ENCODE results near the gene MCF2L2.

MCF2L2 gene

DNA sequence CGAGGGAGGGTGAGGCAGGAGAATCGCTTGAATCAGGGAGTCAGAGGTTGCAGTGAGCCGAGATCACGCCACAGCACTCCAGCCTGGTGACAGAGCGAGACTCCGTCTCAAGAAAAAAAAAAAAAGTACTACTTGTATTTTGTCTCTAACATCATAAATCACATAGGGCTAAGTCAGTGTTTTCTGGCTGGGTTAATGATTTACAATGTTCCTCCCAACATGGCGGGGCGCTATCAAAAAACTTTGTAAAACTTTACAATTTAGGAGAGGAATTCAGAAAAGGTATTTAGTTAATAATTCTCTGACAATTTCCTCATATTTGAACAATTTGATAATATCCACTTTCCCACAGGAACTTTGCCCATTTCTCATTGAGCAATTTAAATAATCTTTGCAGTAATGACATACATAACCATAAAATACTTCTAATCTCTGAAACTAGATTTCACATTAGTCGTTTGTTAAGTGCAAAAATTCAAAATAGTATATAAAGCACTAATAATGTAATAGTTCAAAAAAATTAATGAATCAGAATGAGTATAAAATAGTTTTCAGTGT is 202.0 kb downstream of the MCF2L2 start:
- no peak for DNase-seq

DNA sequence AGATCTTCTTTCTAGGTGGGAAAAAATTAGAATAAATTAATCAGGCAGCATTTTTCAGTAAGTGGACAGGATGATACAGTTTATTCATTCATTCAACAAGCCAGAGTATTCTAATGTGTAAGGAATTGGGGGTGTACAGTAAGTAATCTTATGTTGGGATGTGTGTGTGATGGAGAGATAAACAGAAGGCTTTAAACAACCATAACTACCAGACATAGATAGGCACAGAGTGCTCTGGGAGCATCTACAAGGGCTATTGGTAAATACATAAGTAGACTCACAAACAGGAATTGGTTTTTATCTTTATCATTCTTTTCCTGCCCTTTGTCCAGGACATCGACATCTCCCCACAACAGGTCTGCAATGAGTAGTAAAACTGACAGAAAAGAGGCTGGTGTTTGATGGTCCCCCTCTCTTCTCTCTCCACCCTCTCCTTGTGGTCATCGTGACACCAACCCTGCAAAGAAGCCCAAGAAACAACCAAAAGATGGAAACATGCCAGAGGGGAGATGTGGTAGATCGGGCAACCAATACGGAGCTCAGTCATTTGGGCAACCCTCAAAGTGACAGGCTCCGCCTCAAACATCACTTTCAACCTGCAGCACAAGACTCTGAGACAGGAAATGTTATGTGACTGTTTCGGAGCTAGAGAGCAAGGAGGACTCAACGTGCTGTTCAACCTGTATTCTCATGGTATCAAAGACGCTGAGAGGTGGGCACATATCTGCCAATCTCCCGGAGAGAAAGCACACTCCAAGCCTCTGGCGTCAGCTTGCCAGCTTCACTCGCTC is 204.0 kb downstream of the MCF2L2 start:
- no peak for DNase-seq

DNA sequence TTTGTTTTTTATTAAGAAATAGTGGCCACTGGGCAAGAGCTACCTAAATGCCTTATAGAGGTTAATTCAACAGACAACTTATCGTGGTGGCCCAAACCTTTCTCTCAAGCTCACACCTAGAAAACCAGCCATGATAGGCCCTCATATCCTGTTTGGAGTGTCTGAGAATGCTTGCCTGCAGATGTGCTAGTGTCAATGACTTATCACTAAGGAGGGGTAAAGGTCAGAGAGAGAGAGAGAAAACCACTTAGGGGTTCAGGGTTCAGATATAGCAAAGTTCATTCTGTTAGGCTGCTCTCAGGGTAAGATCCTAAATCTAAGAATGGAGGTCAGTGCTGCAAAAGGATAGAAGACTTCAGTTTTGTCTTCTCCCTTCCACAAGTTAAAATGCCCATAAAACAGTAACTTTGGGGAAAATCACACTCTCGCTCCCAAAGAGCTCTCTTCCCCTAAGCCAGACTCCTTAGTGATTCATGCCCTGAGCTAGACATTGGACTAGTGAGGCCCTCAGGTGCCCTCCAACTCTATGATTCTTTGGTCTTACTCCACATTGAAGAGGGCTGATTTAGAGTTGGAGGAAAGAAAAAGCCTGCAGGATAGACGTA is 205.7 kb downstream of the MCF2L2 start:
- DNase-seq: no peak

GRCh38 chr3:183220828-183221227 is 207.6 kb downstream of the MCF2L2 start:
- no peak for DNase-seq

DNA sequence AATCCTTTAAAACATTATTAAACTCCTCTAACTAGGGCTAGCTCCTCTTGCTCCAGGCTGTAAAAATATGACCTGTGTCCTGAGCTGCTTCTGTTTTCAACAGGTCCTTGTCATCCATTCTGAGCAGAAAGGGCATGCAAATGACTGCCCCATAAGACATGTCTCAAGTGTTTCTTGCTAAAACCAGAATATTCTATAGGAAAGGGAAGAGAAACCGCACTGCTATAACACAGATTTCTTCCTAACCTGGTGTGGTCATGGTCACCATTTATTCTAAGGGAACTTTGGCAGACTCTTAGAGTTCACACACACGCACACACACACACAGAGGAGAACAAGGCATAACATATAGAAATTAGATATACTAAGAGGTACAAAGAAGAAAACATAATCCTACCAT is 209.6 kb downstream of the MCF2L2 start:
- peak; percentile 11 for DNase-seq

GRCh38 chr3:183217548-183218332 is 210.7 kb downstream of the MCF2L2 start:
- DNase-seq: no peak

DNA sequence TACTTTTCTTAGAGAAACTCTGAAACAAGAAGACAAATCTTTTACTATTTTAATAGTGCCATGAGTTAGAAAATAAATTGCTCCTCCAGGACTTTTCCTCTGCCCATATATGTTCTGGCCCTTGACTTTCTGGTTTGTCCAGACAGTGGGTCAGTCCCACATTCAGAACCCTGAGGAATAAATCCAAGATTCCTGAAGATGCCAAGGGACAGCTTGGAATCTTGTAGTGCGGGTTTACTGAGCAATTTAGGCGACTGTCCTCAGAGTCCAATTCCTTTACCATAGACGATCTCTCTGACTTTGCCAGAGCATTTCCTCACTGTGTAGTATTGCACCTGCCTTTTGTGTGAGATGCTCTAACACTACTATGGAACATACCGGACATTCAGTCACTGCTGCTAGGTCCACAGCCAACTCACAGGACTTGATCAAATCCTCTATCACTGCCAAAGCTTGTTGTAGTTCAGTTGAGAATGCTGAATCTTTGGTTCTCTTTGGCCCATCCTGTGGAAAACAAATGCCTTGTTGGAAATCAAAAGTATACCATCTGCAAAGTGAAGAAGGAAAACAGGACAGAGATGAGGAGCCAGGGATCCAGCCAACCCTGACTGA is 212.7 kb downstream of the MCF2L2 start:
- DNase-seq: no peak

- no peak for DNase-seq
These were observed 214.2 kb downstream of the MCF2L2 start for GRCh38 chr3:183214277-183214612.

- DNase-seq: no peak
These were observed 214.8 kb downstream of the MCF2L2 start for GRCh38 chr3:183213415-183214276.

- DNase-seq: peak; percentile 22
These were observed 215.9 kb downstream of the MCF2L2 start for GRCh38 chr3:183212565-183212964.

DNA sequence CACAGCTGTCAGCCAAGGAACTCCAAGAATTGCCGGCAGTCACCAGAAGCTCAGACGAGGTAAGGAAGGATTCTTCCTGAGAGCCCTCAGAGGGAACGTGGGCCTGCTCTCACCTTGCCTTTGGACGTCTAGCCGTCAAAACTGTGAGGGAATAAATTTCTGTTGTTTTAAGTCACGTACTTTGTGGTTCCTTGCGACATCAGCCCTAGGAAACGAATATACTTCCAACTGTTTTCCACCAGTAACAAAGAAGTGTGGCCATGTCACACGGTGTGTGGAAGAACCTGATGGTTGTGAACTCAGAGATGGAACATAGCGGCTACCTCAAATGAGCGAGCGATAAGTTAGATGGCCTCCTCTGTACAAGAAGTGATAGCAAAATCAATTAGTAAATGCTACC is 216.3 kb downstream of the MCF2L2 start:
- DNase-seq: no peak

GRCh38 chr3:183211352-183211751 is 217.1 kb downstream of the MCF2L2 start:
- no peak for DNase-seq

DNA sequence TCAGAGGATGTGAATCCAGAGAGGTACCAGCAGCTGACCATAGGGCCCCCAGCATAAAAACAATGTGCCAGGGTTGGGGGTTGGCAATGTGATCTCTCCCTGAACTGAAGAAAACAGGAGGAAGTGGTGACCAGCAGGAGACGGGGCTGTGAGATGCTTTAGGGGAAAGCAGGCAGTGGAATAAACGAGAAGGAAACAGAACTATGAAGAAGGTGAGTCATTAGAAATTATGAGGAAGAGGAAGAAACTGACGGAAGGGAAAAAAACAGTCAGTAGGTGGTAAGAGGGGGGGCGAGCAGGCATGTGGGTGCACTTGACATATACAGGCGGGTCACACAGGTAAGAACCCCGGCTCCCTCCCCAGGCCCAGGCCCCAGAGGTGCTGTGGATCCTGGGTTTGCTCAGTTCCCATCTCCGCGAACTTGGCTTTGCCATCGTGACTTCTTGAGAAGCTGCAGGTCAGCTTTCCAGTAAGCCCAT is 217.5 kb downstream of the MCF2L2 start:
- peak; percentile 10 for DNase-seq

- DNase-seq: no peak
These were observed 218.1 kb downstream of the MCF2L2 start for GRCh38 chr3:183210341-183210740.

GRCh38 chr3:183208800-183209199 is 219.6 kb downstream of the MCF2L2 start:
- no peak for DNase-seq

DNA sequence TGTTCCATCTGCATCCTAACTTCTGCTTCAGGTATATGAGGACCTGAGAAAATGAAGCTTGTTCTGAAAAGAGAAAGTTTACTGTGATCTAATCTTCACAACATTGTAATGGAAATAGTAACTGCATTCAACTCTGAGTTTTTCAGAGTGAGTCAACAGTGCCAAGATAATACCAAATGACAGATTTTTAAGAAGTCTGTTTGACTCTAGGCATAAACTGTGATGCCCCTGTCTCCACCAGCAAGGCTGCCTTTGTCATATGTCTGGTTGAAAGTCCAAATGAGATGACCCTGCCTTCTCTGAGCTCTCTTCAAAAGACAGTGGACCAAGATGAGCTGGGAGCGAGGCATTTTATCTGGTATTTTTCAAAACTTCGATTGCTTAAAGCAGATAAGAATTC is 220.2 kb downstream of the MCF2L2 start:
- DNase-seq: no peak

GRCh38 chr3:183203670-183204069 is 224.7 kb downstream of the MCF2L2 start:
- DNase-seq: no peak

- DNase-seq: peak; percentile 38
These were observed 226.3 kb downstream of the MCF2L2 start for GRCh38 chr3:183202004-183202722.

GRCh38 chr3:183198939-183199338 is 229.5 kb downstream of the MCF2L2 start:
- DNase-seq: no peak

DNA sequence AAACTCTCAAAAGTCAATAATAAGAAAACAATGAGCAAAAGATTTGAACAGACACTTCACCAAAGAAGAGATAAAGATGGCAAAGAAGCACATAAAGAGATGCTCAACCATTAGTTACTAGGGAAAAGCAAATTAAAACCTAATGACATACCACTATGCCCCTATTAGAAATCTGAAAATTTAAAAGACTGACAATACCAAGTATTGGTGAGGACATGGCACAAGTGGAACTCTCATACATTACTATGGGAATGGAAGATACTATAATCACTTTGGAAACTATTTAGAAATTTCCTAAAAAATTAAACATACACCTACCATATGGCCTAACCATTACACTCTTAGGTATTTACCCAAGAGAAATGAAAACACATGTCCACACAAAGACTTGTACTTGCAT is 230.7 kb downstream of the MCF2L2 start:
- no peak for DNase-seq

- DNase-seq: no peak
These were observed 233.2 kb downstream of the MCF2L2 start for GRCh38 chr3:183195266-183195665.
